ENCODE measurements around the gene LIFR.

DNA sequence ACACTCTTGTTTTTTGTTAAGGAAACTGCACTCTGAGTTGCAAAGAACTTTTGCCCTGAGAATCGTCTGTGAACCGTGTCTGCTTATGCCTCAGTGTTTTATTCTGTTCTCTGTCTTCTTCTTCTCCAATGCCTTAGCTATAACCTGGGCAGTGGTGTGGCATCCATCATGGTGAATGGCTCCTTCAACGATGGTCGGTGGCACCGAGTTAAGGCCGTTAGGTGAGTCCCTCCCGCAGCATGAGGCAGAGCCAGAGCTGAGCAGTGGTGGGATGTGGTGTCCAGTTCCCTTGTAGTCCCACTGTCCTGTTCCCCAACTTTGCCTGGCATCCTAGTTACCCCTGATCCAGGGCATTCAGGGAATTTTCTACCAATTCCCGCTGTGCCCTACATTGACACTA is 98.3 kb downstream of the LIFR start:
- TF ChIP-seq, protein P1, sequence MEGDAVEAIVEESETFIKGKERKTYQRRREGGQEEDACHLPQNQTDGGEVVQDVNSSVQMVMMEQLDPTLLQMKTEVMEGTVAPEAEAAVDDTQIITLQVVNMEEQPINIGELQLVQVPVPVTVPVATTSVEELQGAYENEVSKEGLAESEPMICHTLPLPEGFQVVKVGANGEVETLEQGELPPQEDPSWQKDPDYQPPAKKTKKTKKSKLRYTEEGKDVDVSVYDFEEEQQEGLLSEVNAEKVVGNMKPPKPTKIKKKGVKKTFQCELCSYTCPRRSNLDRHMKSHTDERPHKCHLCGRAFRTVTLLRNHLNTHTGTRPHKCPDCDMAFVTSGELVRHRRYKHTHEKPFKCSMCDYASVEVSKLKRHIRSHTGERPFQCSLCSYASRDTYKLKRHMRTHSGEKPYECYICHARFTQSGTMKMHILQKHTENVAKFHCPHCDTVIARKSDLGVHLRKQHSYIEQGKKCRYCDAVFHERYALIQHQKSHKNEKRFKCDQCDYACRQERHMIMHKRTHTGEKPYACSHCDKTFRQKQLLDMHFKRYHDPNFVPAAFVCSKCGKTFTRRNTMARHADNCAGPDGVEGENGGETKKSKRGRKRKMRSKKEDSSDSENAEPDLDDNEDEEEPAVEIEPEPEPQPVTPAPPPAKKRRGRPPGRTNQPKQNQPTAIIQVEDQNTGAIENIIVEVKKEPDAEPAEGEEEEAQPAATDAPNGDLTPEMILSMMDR (conservative IDR thresholded peaks at IDR 0.05) = no peak
- no peak for TF ChIP-seq EZH2 (IDR thresholded peaks at IDR 0.05; ENCODE audit: low read depth)

Data from PC-9 (cell line).